SK-N-SH (cell line): ENCODE data around the gene TANC1. TPM values are rescaled to one million over a fixed set of nuclear protein-coding genes. Genes with fewer than 3 reads are reported as not detected.

ENCODE experiments used
- CTCF ChIA-PET: fragments of 300-600, 350-600 bp; formaldehyde crosslinking; extraction: SDS; loops from one replicate; lab custom pipeline; 2021; lab: Yijun Ruan, JAX
- POLR2A ChIA-PET: fragments of 350-600 bp; sonication (Branson Sonifier 250); formaldehyde crosslinking; extraction: SDS; loops from one replicate; lab custom pipeline; 2020; ENCODE audit warnings: antibody characterized with exemption, inconsistent platforms; lab: Yijun Ruan, JAX
- DNase-seq: peaks from one replicate; pipeline ENCODE4 v3.0.0; 2012
- H2AFZ ChIP-seq: fragments of 200-600 bp; sonication (generic); 2 replicates; pipeline ENCODE4 v1.8.1; 2016; ENCODE audit warnings: antibody characterized with exemption, mild to moderate bottlenecking, low read depth
- H3F3A ChIP-seq: fragments of 200-600 bp; sonication (generic); replicated peaks from 2 replicates; pipeline ENCODE3; 2016; ENCODE audit warnings: antibody characterized with exemption, mild to moderate bottlenecking; ENCODE audit not compliant: insufficient read depth
- H3K27ac ChIP-seq, 2 experiments: fragments of 200-500 bp in 1 of 2; fragments of 200-600 bp in 1 of 2; sonication (Bioruptor generic) in 1 of 2; sonication (generic), shearing (Covaris generic) in 1 of 2; 2 replicates each; pipeline versions ENCODE4 v1.5.1 to v1.6.1; 2014 to 2016; ENCODE audit warnings: low read depth in 2 of 2, inconsistent platforms in 1 of 2, low read length in 1 of 2, mild to moderate bottlenecking in 1 of 2, mixed read lengths in 1 of 2
- H3K27me3 ChIP-seq: fragments of 200-600 bp; sonication (generic), shearing (Covaris generic); 2 replicates; pipeline ENCODE4 v1.6.1; 2016; ENCODE audit warnings: mixed run types; ENCODE audit not compliant: insufficient read depth
- H3K36me3 ChIP-seq, 2 experiments: fragments of 200-500 bp in 1 of 2; fragments of 200-600 bp in 1 of 2; sonication (Bioruptor generic) in 1 of 2; sonication (generic) in 1 of 2; replicated peaks in 1 of 2; 2 replicates each; pipeline versions ENCODE3 to v1.5.1; 2014 to 2016; ENCODE audit warnings: low read length in 1 of 2, mild to moderate bottlenecking in 1 of 2; ENCODE audit not compliant: insufficient read depth in 2 of 2, control insufficient read depth in 1 of 2
- H3K4me1 ChIP-seq, 2 experiments: fragments of 200-500 bp in 1 of 2; fragments of 200-600 bp in 1 of 2; sonication (Bioruptor generic) in 1 of 2; sonication (generic), shearing (Covaris generic) in 1 of 2; 2 replicates each; pipeline versions ENCODE4 v1.5.1 to v1.6.1; 2014 to 2016; ENCODE audit warnings: low read depth in 1 of 2, low read length in 1 of 2, mixed run types in 1 of 2; ENCODE audit not compliant: insufficient read depth in 2 of 2, control insufficient read depth in 1 of 2
- H3K4me2 ChIP-seq: fragments of 200-600 bp; sonication (generic), shearing (Covaris generic); 2 replicates; pipeline ENCODE4 v1.6.1; 2017; ENCODE audit warnings: mixed run types
- H3K4me3 ChIP-seq, 2 experiments: fragments of 200-500 bp in 1 of 2; fragments of 200-600 bp in 1 of 2; sonication (Bioruptor generic) in 1 of 2; sonication (generic), shearing (Covaris generic) in 1 of 2; 2 replicates each; pipeline versions ENCODE4 v1.5.1 to v1.8.1; 2014 to 2016; ENCODE audit warnings: low read depth in 2 of 2, inconsistent platforms in 1 of 2, low read length in 1 of 2, mild to moderate bottlenecking in 1 of 2, mixed read lengths in 1 of 2, moderate library complexity in 1 of 2
- H3K79me2 ChIP-seq: fragments of 200-600 bp; sonication (generic); 2 replicates; pipeline ENCODE4 v1.8.1; 2017; ENCODE audit warnings: mild to moderate bottlenecking; ENCODE audit not compliant: insufficient read depth
- H3K9ac ChIP-seq: fragments of 200-600 bp; sonication (generic); 2 replicates; pipeline ENCODE4 v1.6.1; 2017; ENCODE audit warnings: mixed run types
- H3K9me2 ChIP-seq: fragments of 200-600 bp; sonication (generic); 2 replicates; pipeline ENCODE4 v1.6.1; 2017; ENCODE audit warnings: mixed run types
- H3K9me3 ChIP-seq: fragments of 200-600 bp; sonication (generic); 2 replicates; pipeline ENCODE4 v1.6.1; 2017; ENCODE audit warnings: mixed run types, mild to moderate bottlenecking, moderate library complexity
- H4K20me1 ChIP-seq: fragments of 200-600 bp; sonication (generic); 2 replicates; pipeline ENCODE4 v1.6.1; 2017; ENCODE audit warnings: mild to moderate bottlenecking, mixed run types; ENCODE audit not compliant: insufficient read depth
- CTCF ChIP-seq: fragments of 200-600 bp; sonication (generic); IDR thresholded peaks from 2 replicates; pipeline ENCODE4 v1.6.1; 2017; ENCODE audit warnings: antibody characterized with exemption, mild to moderate bottlenecking, moderate library complexity
- EP300 ChIP-seq, 2 experiments: IDR thresholded peaks; 2 replicates each; pipeline versions ENCODE4 v1.4.0 to v1.6.1; 2012; ENCODE audit warnings: borderline replicate concordance in 1 of 2, low read depth in 1 of 2, low read length in 1 of 2
- FOSL2 ChIP-seq: IDR thresholded peaks from 2 replicates; pipeline ENCODE4 v1.4.0; 2012; ENCODE audit warnings: low read depth, mild to moderate bottlenecking, moderate library complexity, borderline replicate concordance
- FOXJ3 ChIP-seq: sonication (generic); formaldehyde crosslinking; IDR thresholded peaks from 2 replicates; pipeline ENCODE4 v1.5.1; 2020; ENCODE audit warnings: mild to moderate bottlenecking, missing genetic modification reagents
- MAX ChIP-seq: IDR thresholded peaks from 2 replicates; pipeline ENCODE4 v1.4.0; 2012; ENCODE audit warnings: low read depth
- MXI1 ChIP-seq: IDR thresholded peaks from 2 replicates; pipeline ENCODE4 v1.6.1; 2012; ENCODE audit warnings: mild to moderate bottlenecking, low read depth, low read length, improper control_type of control experiment
- RAD21 ChIP-seq: IDR thresholded peaks from 2 replicates; pipeline ENCODE4 v1.6.1; 2012; ENCODE audit warnings: mild to moderate bottlenecking, low read length
- REST ChIP-seq: IDR thresholded peaks from 2 replicates; pipeline ENCODE4 v1.6.1; 2012; ENCODE audit warnings: mild to moderate bottlenecking, low read depth, low read length, moderate library complexity
- SIN3A ChIP-seq: IDR thresholded peaks from 2 replicates; pipeline ENCODE4 v1.6.1; 2012; ENCODE audit warnings: low read depth, mild to moderate bottlenecking, low read length, moderate library complexity, borderline replicate concordance
- SMC3 ChIP-seq: IDR thresholded peaks from 2 replicates; pipeline ENCODE4 v1.6.1; 2012; ENCODE audit warnings: low read depth, low read length, improper control_type of control experiment
- TAF1 ChIP-seq: IDR thresholded peaks from 2 replicates; pipeline ENCODE4 v1.6.1; 2012; ENCODE audit warnings: low read depth, mild to moderate bottlenecking, low read length, moderate library complexity, borderline replicate concordance
- TCF12 ChIP-seq: IDR thresholded peaks from 2 replicates; pipeline ENCODE4 v1.4.0; 2012
- TEAD4 ChIP-seq: IDR thresholded peaks from 2 replicates; pipeline ENCODE4 v1.4.0; 2012; ENCODE audit warnings: mild to moderate bottlenecking, borderline replicate concordance; ENCODE audit not compliant: insufficient read depth
- WGBS: methylation state at CpG from one replicate; pipeline ENCODE4 v1.1.6; 2017; ENCODE audit warnings: low lambda C conversion rate; 5-methylcytosine and 5-hydroxymethylcytosine counted together
- polyA plus RNA-seq, 3 experiments: library from polyadenylated mRNA; depleted of rRNA; stranded (reverse); fragments of >200 nt; gene quantifications; 2 replicates each; pipeline ENCODE4 v1.2.3, GENCODE V29; 2012
- TF ChIP-seq, protein P1 (sequence below): IDR thresholded peaks from 2 replicates; pipeline ENCODE4 v1.4.0; 2012; ENCODE audit warnings: low read depth, borderline replicate concordance

TANC1 gene
- polyA plus RNA-seq, 1 of the 3 experiments (the other 2 are of a cell fraction), result 19.2 TPM

GRCh38 chr2:158967731-158968395 lies 577 bp upstream of the TANC1 start:
- 3% methylated on average over 25 of the region's 31 CpGs for WGBS

More at GRCh38 chr2:158967731-158968395, 577 bp upstream of the TANC1 start:
- peaks cover 25% of the 10 kb centered on the region for H4K20me1 ChIP-seq
- peak overlapping the region; percentile 84 for H2AFZ ChIP-seq
- peak overlapping the region; percentile 90 for H3K9ac ChIP-seq
- peak; percentile 69 for DNase-seq
- ChIA-PET CTCF (interaction anchor here (0.6 to 3.4 kb wide), 9 partner anchors 10 to 151 kb away, joined by 3 to 23 read pairs (median 4); no protein-coding TSS in a partner anchor), POLR2A (interaction anchor here (0.8 to 2.8 kb wide), 10 partner anchors 9 to 213 kb away, joined by 3 to 9 read pairs (median 6); no protein-coding TSS in a partner anchor)
- no peaks in the 10 kb centered on the region for H3K9me3 ChIP-seq
- peak overlapping the region; percentile 85 to 96 for H3K4me3 ChIP-seq
- H3K27ac ChIP-seq, result peak overlapping the region; percentile 97 to 99
- H3K4me2 ChIP-seq, result peak overlapping the region; percentile 91
- no peak for TF ChIP-seq FOSL2
- no peak for TF ChIP-seq SMC3
- TF ChIP-seq RAD21, result peak; percentile 25
- peak in 1 of 2 experiments; percentile 4; a peak in 1 of 4 replicates for TF ChIP-seq EP300 (IDR thresholded peaks at IDR 0.05; ENCODE audit: borderline replicate concordance in 1 of 2, low read depth in 1 of 2, low read length in 1 of 2)
- TF ChIP-seq SIN3A, result no peak
- peak; percentile 70 for TF ChIP-seq TCF12
- no peak for TF ChIP-seq CTCF
- peak; percentile 15; the same call in 1 of the 2 replicates for TF ChIP-seq MXI1
- no peak for TF ChIP-seq TEAD4
- no peak for TF ChIP-seq REST
- no peak for TF ChIP-seq FOXJ3 (CRISPR knock-in tag)
- TF ChIP-seq, protein P1, sequence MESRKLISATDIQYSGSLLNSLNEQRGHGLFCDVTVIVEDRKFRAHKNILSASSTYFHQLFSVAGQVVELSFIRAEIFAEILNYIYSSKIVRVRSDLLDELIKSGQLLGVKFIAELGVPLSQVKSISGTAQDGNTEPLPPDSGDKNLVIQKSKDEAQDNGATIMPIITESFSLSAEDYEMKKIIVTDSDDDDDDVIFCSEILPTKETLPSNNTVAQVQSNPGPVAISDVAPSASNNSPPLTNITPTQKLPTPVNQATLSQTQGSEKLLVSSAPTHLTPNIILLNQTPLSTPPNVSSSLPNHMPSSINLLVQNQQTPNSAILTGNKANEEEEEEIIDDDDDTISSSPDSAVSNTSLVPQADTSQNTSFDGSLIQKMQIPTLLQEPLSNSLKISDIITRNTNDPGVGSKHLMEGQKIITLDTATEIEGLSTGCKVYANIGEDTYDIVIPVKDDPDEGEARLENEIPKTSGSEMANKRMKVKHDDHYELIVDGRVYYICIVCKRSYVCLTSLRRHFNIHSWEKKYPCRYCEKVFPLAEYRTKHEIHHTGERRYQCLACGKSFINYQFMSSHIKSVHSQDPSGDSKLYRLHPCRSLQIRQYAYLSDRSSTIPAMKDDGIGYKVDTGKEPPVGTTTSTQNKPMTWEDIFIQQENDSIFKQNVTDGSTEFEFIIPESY, result no peak
- TF ChIP-seq TAF1, result peak; percentile 17; the same call in 1 of the 2 replicates
- TF ChIP-seq MAX, result no peak
- TF ChIP-seq, all 33 proteins: peak for 5
- Histone ChIP-seq H3K79me2 (peaks cover 43% of the 10 kb centered on the region), H3K27me3 (no peaks in the 10 kb centered on the region), H3K4me1 (peaks cover 11 to 43% of the 10 kb centered on the region in 2 experiments; a peak in 2 of 4 replicates), H3K9me2 (no peaks in the 10 kb centered on the region), H3F3A (peaks cover 19% of the 10 kb centered on the region), H3K36me3 (no peaks in the 10 kb centered on the region)
